Fibroblast of skin of back (primary cell): ENCODE data around the gene ACSF2. TPM values are rescaled to one million over a fixed set of nuclear protein-coding genes. Genes with fewer than 3 reads are reported as not detected.
A peak's percentile ranks its signal among the peaks of the same experiment; 100 is the strongest.
"Not testable (repeated sequence)": the region's sequence is repeated elsewhere in the genome, so short reads cannot be mapped to it uniquely, and the experiment has no call there.

ENCODE experiments used
- DNase-seq: peaks from one replicate; pipeline ENCODE4 v3.0.0-alpha.2; 2013
- polyA plus RNA-seq, 2 experiments: library from polyadenylated mRNA; unstranded; fragments of 120-200 nt; gene quantifications; one replicate each; pipeline ENCODE4 v1.2.1, GENCODE V29; 2013; ENCODE audit not compliant: insufficient read length in 2 of 2

ACSF2 gene, protein sequence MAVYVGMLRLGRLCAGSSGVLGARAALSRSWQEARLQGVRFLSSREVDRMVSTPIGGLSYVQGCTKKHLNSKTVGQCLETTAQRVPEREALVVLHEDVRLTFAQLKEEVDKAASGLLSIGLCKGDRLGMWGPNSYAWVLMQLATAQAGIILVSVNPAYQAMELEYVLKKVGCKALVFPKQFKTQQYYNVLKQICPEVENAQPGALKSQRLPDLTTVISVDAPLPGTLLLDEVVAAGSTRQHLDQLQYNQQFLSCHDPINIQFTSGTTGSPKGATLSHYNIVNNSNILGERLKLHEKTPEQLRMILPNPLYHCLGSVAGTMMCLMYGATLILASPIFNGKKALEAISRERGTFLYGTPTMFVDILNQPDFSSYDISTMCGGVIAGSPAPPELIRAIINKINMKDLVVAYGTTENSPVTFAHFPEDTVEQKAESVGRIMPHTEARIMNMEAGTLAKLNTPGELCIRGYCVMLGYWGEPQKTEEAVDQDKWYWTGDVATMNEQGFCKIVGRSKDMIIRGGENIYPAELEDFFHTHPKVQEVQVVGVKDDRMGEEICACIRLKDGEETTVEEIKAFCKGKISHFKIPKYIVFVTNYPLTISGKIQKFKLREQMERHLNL
- 16.0 TPM for polyA plus RNA-seq (2013, experiment 1 of 2; ENCODE audit: insufficient read length)
- polyA plus RNA-seq (2013, experiment 2 of 2; ENCODE audit: insufficient read length): 19.1 TPM

DNA sequence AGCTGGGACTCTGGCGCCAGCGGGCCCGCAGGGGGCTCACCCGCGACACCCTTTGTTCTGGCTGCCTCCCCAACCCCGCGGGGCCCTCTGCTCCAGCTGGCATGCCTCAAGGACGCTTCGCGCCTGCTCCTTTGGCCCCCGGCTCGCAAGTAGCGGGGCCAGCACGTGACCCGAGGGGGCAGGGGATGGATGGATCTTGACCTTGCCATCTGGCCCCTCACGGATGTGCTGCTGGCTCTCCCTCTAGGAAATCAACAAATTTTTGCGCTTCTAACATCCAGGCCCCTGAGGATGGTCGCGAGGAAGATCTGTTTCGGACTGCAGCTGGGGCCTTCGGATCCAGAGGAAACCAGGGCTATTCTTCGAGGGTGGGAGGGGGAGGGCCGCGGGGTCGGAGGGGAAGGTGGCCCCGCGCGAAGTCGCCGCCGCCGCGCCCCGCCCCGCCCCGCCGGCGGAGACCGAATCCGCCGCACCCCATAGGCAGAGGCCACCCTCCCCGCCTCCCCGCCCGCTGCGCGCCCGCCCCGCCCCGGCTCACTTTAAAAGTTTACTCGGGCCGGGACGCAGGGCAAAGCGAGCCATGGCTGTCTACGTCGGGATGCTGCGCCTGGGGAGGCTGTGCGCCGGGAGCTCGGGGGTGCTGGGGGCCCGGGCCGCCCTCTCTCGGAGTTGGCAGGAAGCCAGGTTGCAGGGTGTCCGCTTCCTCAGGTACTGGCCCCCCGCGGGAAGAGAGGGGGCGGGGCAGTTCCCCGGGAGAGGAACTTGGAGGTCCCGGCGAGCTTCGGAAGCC is at the start of gene ACSF2:
Gene ACSF2 (plus strand): TSS at position 537 of the 790 bp plus-strand sequence. CDS start 44 bp downstream, at position 581.
- peak; percentile 68 for DNase-seq

DNA sequence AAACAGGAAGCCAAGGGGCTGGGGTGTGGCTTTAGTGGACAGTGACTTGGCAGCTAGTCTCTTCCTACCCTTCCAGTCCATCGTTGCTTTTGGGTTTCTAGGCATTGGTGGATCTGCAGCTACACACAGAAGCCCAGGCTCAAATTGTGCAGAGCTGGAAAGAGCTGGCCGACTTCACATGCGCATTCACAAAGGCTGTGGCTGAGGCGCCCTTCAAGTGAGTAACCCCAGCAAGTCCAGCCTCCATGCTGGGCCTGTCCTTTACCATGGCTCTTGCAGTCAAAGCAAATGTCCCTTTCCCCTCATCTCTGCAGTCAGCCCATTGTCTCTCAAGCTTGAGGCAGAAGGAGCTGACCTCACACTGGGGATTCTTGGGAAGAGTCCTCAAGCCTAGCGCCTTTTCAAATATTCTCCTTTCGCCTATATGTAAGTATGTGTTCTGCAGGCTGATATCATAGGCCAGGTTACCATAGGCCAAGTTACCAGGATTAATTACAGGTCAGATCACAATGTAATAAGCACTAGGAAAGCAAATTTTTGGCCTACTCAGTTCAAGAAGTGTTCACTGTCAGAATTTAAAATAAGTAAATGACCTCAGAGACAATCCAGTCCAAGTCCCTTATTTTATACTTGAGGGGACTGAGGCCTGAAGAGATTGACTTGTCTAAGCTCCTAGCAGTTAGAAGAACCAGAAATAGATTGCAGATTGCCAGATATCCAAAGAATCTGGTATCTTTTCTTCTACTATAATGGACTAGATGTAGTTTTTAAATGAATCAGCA is 46.5 kb upstream of the ACSF2 start:
- no peak for DNase-seq

DNA sequence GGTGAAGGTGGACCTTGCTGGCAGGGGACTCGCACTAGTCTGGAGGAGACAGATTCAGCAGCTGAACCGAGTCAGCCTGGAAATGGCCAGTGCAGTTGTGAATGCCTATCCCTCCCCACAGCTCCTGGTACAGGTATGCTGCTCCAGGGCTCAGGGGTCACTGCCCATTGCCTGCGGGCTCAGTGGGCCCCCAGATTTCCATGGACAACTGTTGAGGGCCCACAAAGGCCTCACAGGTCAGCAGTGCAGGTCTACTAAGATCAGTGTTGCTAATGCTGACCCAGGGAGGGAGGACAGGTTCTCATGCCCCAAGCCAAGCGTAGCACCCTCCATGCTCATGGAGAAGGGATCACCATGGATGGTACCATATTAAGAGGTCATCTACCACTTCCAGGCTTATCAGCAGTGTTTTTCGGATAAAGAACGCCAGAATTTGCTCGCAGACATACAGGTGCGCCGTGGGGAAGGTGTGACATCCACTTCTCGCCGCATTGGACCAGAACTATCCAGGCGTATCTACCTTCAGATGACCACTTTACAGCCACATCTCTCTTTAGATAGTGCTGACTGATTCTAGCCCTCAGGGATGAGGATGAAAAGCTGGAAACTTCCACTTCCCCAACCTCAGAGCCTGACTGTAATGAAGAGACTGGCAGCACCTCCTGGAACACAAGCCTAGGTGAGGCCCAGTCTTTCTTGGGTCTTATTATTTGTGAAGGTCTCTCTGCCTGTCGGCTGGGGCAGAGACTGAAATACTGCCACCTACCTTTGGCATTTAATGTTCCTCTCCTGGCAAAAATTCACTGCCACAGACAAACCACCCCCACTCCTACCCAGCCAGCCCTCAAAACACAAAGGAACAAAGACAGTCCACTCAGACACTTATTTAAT is 45.4 kb upstream of the ACSF2 start:
- no peak for DNase-seq

DNA sequence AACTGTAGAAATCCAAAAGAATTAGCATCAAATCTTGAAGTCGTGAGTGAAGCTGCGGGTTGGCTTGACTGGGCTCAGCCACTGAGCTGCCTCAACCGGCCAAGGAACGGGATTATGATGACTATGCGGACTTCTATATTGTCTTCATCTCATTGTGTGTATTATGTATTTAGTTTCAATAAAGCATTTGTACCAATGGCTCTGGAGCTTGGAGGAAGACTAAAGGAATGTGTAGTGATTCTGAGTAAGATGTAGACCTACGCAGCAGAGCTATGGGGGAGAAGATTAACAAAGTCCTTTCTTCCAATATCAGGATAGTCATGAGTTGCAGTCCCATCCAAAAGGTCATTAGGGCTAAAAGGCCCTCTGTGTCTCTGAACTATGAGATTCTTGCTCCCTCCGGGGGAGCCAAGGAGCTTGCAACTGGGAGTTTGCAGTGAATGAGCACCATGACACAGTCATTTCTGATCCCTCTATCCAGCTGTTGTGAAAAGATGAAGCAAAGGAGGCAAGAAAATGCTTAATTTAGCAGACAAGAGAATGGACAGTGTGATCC is 44.7 kb upstream of the ACSF2 start:
- DNase-seq: no peak

- no peak for DNase-seq
Measured at GRCh38 chr17:50381920-50382319, 44.1 kb upstream of the ACSF2 start.

- no peak for DNase-seq
Measured at GRCh38 chr17:50382931-50383330, 43.1 kb upstream of the ACSF2 start.

DNA sequence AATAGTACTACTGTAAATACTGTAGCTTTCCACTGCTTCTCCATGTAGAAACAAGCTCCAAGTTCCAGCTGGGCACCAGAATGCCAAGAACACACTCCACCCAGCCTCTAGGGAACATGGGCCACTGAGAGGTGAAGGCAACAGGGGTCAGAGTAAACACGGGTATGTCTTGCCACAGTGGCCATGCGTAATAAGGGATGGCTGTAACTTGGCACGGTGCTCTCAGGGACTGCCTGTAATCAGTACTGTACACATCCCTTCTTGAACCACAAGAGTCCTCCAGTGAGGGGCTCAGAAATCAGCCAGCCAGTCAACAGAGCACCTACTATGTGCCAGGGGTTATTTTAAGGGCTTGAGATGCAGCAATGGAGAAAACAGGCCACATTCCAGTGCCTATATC is 39.5 kb upstream of the ACSF2 start:
- DNase-seq: no peak

DNA sequence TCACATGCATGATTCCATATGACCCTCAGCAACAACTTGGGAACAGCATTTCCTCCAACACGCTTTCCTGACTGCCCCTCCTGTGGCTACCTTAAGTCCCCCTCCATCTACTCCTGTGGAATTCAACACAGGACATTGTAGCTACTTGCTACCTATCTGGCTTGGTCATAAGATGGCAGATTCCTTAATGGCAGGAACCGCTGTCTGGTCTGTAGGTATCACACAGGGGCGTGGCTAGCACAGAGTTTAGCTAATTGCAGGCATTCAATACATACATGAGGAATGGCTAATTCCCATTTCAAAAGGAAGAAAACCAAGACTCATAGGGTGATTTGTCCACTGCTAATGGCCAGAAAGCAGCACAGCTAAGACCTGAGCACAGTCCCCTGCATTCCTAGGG is 37.3 kb upstream of the ACSF2 start:
- no peak for DNase-seq

- DNase-seq: no peak
Measured at GRCh38 chr17:50389534-50389933, 36.5 kb upstream of the ACSF2 start.

- no peak for DNase-seq
Measured at GRCh38 chr17:50392621-50393020, 33.4 kb upstream of the ACSF2 start.

- DNase-seq: no peak
Measured at GRCh38 chr17:50393700-50394099, 32.3 kb upstream of the ACSF2 start.

DNA sequence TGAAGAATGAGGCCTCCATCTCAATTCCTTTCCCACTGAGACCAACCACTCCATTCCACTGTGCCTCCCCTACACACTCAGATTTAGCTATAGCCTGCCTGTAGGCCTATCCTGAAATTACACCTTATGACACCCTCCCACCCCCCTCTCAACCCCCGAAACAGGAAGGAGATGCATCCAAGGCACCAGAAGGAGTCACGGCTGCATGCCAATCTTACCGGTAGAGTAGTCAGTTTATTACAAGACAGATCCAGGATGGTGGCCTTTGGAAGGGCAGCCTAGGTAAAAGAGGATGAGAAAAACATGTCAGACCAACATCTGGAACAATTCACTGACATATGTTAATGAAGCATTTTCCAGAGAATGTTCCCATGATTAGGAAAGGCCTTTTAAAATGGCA is 31.3 kb upstream of the ACSF2 start:
- no peak for DNase-seq

DNA sequence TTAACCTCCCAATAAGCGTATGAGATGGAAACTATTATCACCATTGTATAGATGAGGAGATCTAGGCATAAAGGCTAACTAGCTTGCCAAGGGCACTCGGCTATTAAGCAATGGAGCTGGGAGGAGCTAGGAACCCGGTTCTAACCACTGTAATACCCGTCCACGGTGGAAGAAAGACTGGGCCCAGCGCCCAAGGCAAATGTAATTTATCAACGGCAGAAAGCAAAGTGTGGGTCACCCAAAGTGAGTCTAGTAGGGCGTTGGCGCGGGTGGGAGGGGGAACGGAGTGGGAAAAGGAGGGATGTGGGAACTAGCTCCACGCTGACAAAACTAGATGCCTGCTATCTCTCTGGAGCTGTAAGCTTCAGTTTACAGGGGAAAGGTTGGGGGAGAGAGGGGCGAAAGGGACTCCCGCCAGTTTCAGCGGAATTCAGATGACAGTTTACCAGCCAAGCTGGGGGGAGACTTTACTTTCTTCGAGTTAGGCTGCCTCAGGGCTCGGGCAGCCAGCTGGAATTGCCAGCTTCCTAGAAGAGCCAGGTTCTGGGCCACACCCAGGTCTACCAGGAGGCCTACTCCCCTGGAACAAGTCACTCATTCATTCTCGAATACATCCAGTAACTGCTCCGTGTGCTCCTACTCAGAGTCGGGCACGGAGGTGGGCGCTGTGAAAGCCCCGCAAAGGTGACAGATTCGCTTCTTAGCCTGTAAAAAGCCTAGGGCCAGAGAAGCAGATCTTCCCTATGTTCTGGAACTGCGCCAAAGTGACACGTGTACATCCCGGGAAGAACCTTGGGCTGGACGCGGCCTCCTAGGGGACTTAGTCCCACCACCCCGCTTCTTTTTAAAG is 29.5 kb upstream of the ACSF2 start:
- DNase-seq: peak; percentile 45

GRCh38 chr17:50397111-50397918 is 28.7 kb upstream of the ACSF2 start, which contains the start of gene LRRC59:
Gene LRRC59 (minus strand): TSS chr17:50397523. CDS start chr17:50397317, 206 bp downstream.
- DNase-seq: peak; percentile 84

GRCh38 chr17:50397919-50398285 is 28.1 kb upstream of the ACSF2 start:
- no peak for DNase-seq

DNA sequence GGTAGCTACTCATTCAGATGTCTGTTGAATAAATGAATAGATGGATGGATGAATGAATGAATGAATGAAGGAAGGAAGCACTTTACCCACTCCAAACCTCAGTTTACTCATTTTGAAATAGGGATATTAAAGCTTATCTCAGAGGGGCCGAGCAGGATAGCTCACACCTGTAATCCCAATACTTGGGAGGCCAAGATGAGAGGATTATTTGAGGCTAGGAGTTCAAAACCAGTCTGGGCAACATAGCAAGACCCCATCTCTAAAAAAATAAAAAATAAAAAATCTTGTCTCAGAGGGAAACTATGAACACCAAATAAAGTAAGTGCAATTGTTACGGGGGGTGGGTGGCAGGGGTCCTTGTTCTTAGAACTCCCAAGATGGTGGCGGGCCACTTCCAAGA is 27.3 kb upstream of the ACSF2 start:
- not testable (repeated sequence) for DNase-seq

- not testable (repeated sequence) for DNase-seq
Measured at GRCh38 chr17:50399591-50399990, 26.4 kb upstream of the ACSF2 start.

DNA sequence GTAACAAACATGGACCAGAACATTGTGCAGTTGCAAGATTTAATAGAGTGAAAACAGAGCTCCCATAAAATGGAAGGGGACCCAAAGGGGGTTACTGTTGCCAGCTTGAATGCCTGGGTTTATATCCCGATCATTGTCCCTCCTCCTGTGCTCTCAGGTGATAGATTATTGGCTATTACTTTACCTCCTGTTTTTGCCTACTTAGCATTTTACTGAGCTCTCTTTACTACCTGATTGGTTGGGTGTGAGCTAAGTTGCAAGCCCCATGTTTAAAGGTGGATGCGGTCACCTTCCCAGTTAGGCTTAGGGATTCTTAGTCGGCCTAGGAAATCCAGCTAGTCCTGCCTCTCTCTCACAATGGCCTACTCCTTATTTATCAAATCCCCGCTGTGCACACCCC is 20.7 kb upstream of the ACSF2 start:
- DNase-seq: not testable (repeated sequence)

GRCh38 chr17:50406578-50406977 is 19.4 kb upstream of the ACSF2 start:
- no peak for DNase-seq
